Activated CD8-positive, alpha-beta memory T cell treated with anti-CD3 and anti-CD28 coated beads, Interleukin-2, amount 50 U/mL, for 24 hours (primary cell): ENCODE results near the gene NFIC.
"Not testable (repeated sequence)": the region's sequence is repeated elsewhere in the genome, so short reads cannot be mapped to it uniquely, and the experiment has no call there.

Source experiments
- DNase-seq: peaks from one replicate; pipeline ENCODE4 v3.0.0-alpha.2; 2020; ENCODE audit errors: extremely low read depth

Gene NFIC

GRCh38 chr19:3491396-3492119 lies 125.2 kb downstream of the NFIC start:
- no peak for DNase-seq

GRCh38 chr19:3492131-3492839 lies 125.9 kb downstream of the NFIC start:
- DNase-seq = no peak

- DNase-seq = no peak
Measured at GRCh38 chr19:3492919-3493318, 126.5 kb downstream of the NFIC start.

DNA sequence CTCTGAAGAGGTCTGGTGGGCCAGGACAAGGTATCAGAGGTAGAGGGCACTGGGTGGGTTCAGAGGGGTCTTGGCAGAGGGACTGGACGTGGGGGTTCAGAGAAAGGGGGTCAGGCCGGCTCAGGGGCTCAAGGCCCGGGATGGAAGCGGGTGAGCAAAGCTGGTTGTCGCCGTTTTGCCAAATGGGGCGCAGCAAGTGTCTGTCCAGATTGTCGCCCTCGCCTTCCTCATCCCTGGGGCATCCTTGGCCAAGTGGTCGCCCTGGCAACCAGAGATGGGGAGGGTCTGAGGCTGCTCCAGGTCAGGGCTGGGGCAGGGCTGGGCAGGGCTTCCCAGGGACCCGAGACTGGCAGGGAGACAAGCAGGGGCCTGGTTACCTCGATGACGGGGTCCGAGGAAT lies 127.3 kb downstream of the NFIC start:
- DNase-seq = no peak

- DNase-seq = no peak
Measured at GRCh38 chr19:3494051-3494450, 127.7 kb downstream of the NFIC start.

DNA sequence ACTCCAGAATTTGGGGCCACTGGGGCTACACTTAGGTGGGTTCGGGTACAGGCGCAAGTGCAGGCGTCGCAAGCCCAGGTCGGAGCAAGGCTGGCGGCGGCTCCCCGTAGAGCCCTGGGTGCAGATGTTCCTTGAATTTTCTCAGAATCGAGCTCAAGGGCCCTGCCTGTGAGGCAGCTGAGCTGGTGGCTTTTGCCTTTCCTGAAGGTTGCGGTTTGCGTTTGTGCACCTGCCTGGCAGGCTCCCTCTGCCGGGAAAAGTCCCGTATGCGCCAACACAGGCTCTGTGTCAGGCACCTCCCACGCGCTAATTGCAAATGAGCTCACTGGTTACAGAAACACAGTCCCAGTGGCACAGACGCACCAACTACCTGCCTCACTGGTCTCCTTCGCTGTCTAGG lies 128.2 kb downstream of the NFIC start:
- no peak for DNase-seq

DNA sequence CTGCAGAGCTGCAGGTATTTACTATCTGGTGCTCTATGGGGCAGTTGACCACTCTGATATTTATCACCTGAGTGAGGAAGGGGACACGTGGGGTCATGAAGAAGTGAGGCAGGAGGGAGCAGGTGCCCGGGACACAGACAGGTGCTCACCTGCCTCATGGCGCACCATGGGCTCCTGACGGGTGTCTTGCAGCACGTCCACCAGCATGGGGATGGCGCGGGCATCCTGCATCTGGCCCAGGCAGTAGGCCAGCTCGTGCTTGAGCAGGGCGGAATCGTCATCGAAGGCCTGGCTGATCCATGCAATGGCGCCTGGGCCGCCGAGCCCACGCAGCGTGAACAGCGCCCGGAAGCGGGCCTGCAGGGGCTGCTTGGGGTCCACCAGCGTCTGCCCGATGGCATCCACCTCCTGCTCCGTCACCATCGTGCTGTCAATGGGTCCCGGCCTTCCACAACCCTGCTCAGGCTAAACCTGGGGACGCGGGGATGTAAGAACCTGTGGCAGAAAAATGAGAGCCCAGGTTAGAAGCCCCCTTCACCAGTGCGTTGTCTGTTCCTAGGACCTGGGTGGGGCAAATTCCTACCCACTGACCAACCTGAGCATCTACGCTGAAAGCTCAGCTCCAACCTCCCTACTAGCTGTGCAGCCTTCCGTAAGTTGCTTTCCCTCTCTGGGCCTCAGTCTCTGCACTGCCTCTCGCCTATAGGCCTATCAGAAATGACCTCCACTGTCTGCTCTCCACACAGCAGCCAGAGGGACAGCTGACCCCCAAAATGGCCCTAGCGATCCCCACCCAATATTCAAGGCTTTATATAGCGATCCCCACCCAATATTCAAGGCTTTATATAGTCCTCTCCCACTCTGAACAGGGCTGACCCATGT lies 130.2 kb downstream of the NFIC start:
- DNase-seq = no peak

DNA sequence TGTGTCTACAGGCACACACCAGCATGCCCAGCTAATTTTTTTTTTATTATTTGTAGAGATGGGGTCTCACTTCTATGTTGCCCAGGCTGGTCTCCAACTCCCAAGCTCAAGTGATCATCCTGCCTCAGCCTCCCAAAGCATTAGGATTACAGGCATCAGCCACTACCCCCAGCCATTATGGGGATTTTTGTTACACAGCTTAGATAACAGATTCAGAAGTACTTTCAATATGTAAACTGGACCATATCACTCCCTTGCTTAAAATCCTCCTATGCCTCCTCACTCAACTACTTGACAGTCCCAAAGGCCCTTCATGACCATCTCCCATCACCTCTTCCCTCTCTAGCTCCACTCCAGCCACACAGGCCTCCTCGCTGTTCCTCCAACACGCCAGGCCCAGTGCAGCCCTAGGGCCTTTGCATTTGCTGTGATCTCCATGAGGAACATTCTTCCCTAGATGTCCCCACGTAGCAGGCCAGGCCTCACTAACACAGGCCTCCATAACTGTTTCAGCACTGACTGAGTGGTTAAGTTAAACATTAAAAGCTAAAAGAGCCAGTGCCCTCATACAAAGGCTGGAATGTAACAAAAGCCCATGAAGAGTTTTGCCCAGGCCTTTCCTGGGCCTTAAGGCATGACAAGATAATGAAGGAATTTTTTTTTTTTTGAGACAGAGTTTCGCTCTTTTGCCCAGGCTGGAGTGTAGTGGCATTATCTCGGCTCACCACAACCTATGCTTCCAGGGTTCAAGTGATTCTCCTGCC lies 131.6 kb downstream of the NFIC start:
- no peak for DNase-seq

DNA sequence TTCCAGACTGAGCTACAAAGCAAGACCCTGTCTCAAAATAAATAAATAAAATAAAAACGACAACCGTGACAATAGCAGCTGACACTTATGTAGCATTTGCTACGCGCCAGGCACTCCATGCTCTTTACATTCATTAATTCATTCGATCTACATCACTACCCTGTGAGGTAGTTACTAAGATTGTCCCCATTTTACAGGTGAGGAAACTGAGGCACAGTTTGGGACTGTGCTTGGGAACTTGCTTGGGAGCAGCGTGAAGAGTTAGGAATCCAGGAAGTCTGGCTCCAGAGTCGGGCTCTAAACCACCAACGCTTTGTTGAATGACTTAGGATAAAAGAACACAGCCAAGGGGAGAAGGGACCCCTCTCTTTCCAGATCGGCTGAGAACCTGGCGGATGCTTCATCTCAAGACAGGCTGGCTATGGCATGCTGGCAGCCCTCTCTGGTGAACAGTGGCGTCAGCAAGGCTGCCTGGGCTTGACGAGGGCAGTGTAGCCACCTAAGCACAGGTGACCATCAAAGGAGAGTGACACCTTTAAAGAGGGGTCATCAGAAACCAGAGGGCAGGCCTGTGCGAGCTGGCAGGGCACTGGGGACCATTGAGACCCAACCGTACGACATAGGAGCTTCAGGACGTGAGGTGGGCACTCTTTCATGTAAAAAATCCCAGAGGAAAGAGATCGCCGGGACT lies 133.5 kb downstream of the NFIC start:
- no peak for DNase-seq

DNA sequence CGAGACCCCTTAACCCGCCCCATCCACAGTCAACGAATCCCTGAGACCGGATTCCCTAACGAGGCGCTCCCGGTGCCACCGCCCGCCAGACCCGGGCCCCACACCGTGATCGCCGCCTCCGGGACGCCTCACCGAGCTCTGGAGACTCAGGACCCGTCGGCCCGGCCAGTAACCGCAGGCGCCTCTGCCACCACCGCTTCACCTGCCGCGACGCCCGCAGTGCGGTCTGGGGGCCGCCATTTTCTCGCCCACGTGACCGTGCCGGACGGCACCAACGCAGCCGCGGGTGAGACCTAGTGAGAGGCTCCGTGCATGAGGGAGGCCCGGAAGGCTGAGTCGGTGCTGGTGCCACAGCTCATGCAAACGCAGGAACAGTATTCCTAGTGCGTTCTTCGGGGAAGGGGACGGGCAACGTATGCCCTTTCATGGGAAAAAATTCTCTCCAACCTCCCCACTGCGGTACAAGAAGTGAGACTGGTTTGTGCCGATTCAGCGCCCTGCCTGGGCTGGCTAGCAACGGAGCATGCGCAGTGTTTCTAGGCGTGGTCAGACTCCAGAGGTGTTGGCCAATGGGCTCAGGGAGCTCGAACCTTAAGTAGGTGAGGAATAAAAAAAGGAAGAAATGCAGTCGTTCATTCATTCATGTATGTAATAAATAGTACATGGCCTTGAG lies 134.2 kb downstream of the NFIC start, which contains the start of gene DOHH:
DOHH (minus strand) TSS at position 246 of the 673 bp plus-strand sequence. CDS start 3,860 bp downstream, outside the sequence.
- DNase-seq = peak; percentile 95

GRCh38 chr19:3501780-3502179 lies 135.4 kb downstream of the NFIC start:
- no peak for DNase-seq

DNA sequence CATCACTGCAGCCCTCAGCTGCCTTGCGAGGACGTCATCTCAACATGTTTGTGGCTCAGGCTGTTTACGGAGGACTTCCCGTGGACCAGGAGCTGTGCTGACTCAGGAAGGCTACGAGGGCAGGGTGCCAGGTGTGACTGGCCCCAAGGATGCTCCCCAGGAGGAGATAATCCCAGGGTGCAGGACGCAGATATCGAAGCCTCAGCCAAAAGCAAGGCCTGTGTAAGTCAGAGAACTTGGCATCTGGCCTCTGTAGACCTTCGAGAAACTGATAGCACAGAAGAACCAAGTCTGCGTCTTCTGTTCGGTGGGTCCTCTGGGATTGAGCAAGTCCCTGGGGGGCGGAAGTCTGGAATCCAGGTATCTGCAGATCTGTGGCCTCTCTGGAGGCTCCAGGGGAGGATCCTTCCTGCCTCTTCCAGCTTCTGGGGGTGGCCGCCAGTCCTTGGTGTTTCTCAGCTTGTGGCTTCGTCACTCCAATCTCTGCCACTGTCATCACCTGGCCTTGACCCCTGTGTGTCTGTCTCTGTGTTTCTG lies 136.7 kb downstream of the NFIC start:
- no peak for DNase-seq

DNA sequence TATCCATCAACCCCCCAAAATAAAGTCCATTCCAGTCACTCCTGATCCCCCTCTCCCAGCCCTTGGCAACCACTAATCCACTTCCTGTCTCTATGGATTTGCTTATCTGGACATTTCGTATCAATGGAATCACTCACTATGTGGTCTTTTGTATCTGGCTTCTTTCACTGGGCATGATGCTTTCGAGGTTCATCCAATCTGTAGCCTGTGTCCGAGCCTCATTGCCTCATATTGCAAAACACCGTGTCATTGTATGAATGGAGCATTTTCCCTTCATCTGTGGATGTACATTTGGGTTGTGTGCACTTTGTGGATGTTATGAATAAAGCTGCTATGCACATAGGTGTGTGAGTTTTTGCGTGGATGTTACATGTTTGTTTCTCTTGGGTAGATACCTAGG lies 138.4 kb downstream of the NFIC start:
- no peak for DNase-seq

GRCh38 chr19:3505598-3506383 lies 139.4 kb downstream of the NFIC start, which contains the start of gene FZR1:
Gene FZR1 (plus strand): TSS chr19:3506311. CDS start chr19:3522990, 16,679 bp downstream.
- DNase-seq = peak; percentile 98

DNA sequence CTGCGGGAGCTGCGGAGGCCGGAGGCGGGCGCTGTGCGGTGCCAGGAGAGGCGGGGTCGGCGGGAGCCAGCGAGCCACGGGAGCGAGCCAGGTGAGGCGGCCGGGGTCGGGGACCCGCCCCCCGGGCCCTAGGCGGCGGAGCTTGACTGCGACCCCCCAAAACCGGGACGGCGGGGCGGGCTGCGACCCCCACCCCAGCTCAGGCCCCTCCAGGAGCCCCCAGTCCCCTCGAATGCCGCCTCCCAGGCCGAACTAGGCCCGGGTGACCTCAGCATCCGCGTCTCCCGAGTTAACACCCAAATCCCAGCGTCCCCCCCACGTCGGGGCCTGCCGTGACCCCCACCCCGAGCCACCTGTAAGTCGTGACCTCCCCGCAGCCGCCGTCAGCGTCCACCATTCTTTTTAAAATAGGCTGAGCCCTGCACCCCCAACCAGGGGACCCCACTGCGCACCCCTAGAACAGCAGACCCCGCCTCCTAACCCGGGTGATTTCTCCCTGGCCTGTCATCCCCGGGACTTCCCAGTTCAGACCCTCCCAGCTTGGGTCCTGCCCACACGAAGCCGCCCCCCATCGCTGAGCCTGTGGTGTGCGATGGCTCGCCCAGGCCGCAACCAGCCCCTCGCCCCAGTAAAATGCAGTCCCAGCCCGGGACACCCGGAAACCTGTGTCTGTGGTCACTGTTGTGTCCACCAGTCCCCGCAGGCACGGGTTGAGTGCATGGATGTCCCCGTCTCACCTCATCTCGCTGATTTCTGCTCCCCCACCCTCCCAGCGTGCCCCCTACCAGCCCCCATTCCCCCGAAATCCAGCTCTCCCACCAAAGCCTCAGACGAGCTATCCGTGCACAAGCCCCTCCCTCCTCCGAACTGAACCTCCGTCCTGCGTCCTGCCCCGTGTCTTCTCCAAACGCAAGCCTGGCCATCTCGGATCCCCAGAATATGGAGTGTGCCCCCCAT lies 140.3 kb downstream of the NFIC start:
- no peak for DNase-seq

- no peak for DNase-seq
Measured at GRCh38 chr19:3507371-3508120, 141.2 kb downstream of the NFIC start.

- DNase-seq = not testable (repeated sequence)
Measured at GRCh38 chr19:3508121-3508661, 141.8 kb downstream of the NFIC start.
